Measurements from ENCODE around the gene GAPVD1.

The GAPVD1 gene

GRCh38 chr9:125255781-125256391 lies 5.7 kb upstream of the GAPVD1 start:
- H2AFZ ChIP-seq (ENCODE audit: low read depth): no peak overlapping the region
- no peak for TF ChIP-seq CTCF (conservative IDR thresholded peaks at IDR 0.05; ENCODE audit: low read depth, low read length)
- H3K4me3 ChIP-seq (IDR thresholded peaks at IDR 0.05; ENCODE audit: insufficient read depth, low read depth, low read length): no peak overlapping the region
- H3K27me3 ChIP-seq (ENCODE audit: insufficient read depth, low read depth): no peaks in the 10 kb centered on the region
- H3K27ac ChIP-seq: no peak overlapping the region
- H4K20me1 ChIP-seq (ENCODE audit: insufficient read depth): no peaks in the 10 kb centered on the region
- no peaks in the 10 kb centered on the region for H3K79me2 ChIP-seq (ENCODE audit: insufficient read depth, low read depth)
- no peaks in the 10 kb centered on the region for H3K4me1 ChIP-seq (ENCODE audit: low read depth, poor library complexity, severe bottlenecking)
- no peak overlapping the region for H3K9ac ChIP-seq
- H3K36me3 ChIP-seq (ENCODE audit: insufficient read depth): no peaks in the 10 kb centered on the region
- no peak overlapping the region for H3K4me2 ChIP-seq

- TF ChIP-seq CTCF (conservative IDR thresholded peaks at IDR 0.05; ENCODE audit: low read depth, low read length): no peak
- no peak overlapping the region for H3K4me2 ChIP-seq
- H3K9ac ChIP-seq: no peak overlapping the region
- H3K4me1 ChIP-seq (ENCODE audit: low read depth, poor library complexity, severe bottlenecking): peaks cover 9% of the 10 kb centered on the region
- H3K79me2 ChIP-seq (ENCODE audit: insufficient read depth, low read depth): peaks cover 17% of the 10 kb centered on the region
- H3K27me3 ChIP-seq (ENCODE audit: insufficient read depth, low read depth): no peaks in the 10 kb centered on the region
- H2AFZ ChIP-seq (ENCODE audit: low read depth): no peak overlapping the region
- no peaks in the 10 kb centered on the region for H3K36me3 ChIP-seq (ENCODE audit: insufficient read depth)
- no peak overlapping the region for H3K4me3 ChIP-seq (IDR thresholded peaks at IDR 0.05; ENCODE audit: insufficient read depth, low read depth, low read length)
- H3K27ac ChIP-seq: no peak overlapping the region
- H4K20me1 ChIP-seq (ENCODE audit: insufficient read depth): no peaks in the 10 kb centered on the region
Measured at GRCh38 chr9:125258160-125258785, 3.4 kb upstream of the GAPVD1 start.

GRCh38 chr9:125258832-125259534 lies 2.6 kb upstream of the GAPVD1 start:
- Histone ChIP-seq H3K4me2 (no peak overlapping the region), H3K27ac (no peak overlapping the region), H3K9ac (no peak overlapping the region), H4K20me1 (ENCODE audit: insufficient read depth) (no peaks in the 10 kb centered on the region), H3K4me1 (ENCODE audit: low read depth, poor library complexity, severe bottlenecking) (peaks cover 11% of the 10 kb centered on the region), H2AFZ (ENCODE audit: low read depth) (no peak overlapping the region), H3K27me3 (ENCODE audit: insufficient read depth, low read depth) (no peaks in the 10 kb centered on the region), H3K79me2 (ENCODE audit: insufficient read depth, low read depth) (peaks cover 24% of the 10 kb centered on the region), H3K4me3 (IDR thresholded peaks at IDR 0.05; ENCODE audit: insufficient read depth, low read depth, low read length) (no peak overlapping the region), H3K36me3 (ENCODE audit: insufficient read depth) (no peaks in the 10 kb centered on the region)
- TF ChIP-seq CTCF (conservative IDR thresholded peaks at IDR 0.05; ENCODE audit: low read depth, low read length): no peak

- no peak overlapping the region for H3K4me2 ChIP-seq
- no peaks in the 10 kb centered on the region for H4K20me1 ChIP-seq (ENCODE audit: insufficient read depth)
- H3K4me1 ChIP-seq (ENCODE audit: low read depth, poor library complexity, severe bottlenecking): peaks cover 11% of the 10 kb centered on the region
- H3K27ac ChIP-seq: no peak overlapping the region
- 0 out of 2 replicates have a peak overlapping the region, but pooled peaks have one; percentile 92 for H2AFZ ChIP-seq (ENCODE audit: low read depth)
- TF ChIP-seq CTCF (conservative IDR thresholded peaks at IDR 0.05; ENCODE audit: low read depth, low read length): no peak
- H3K79me2 ChIP-seq (ENCODE audit: insufficient read depth, low read depth): peaks cover 40% of the 10 kb centered on the region
- H3K4me3 ChIP-seq (IDR thresholded peaks at IDR 0.05; ENCODE audit: insufficient read depth, low read depth, low read length): no peak overlapping the region
- no peaks in the 10 kb centered on the region for H3K36me3 ChIP-seq (ENCODE audit: insufficient read depth)
- no peak overlapping the region for H3K9ac ChIP-seq
- H3K27me3 ChIP-seq (ENCODE audit: insufficient read depth, low read depth): no peaks in the 10 kb centered on the region
Measured at GRCh38 chr9:125260561-125260960, 1.1 kb upstream of the GAPVD1 start.

Measured in KMS-11 (cell line).